Caki2 (cell line): ENCODE data around the gene CD86. TPM values are rescaled to one million over a fixed set of nuclear protein-coding genes. Genes with fewer than 3 reads are reported as not detected.
"Not testable (repeated sequence)": the region's sequence is repeated elsewhere in the genome, so short reads cannot be mapped to it uniquely, and the experiment has no call there.

Experiments
- DNase-seq: peaks from one replicate; pipeline ENCODE4 v3.0.0-alpha.2; 2015; ENCODE audit warnings: low read depth
- in situ Hi-C: cut with HindIII; loops from 2 replicates; pipeline ENCODE4 v1.10.0; 2016; ENCODE audit warnings: low sequenced_read_pairs, low pct_unique_long_range_greater_than_20kb, mixed read lengths
- total RNA-seq: library from RNA; depleted of rRNA; stranded (reverse); fragments of >200 nt; shearing (Covaris generic); gene quantifications from 2 replicates; pipeline ENCODE4 v1.2.3, GENCODE V29; 2014; ENCODE audit warnings: low replicate concordance

Gene CD86
- total RNA-seq, 1 experiment from 2014 or later, result not detected

- in situ Hi-C loops, DNase-seq: not testable (repeated sequence)
Measured at GRCh38 chr3:122047773-122048172, 7.4 kb upstream of the CD86 start.

- in situ Hi-C loops, result no loop called here
- no peak for DNase-seq
Measured at GRCh38 chr3:122052968-122053367, 2.2 kb upstream of the CD86 start.

- in situ Hi-C loops, result no loop called here
- DNase-seq, result no peak
Measured at GRCh38 chr3:122057671-122058070, 2.5 kb downstream of the CD86 start.

DNA sequence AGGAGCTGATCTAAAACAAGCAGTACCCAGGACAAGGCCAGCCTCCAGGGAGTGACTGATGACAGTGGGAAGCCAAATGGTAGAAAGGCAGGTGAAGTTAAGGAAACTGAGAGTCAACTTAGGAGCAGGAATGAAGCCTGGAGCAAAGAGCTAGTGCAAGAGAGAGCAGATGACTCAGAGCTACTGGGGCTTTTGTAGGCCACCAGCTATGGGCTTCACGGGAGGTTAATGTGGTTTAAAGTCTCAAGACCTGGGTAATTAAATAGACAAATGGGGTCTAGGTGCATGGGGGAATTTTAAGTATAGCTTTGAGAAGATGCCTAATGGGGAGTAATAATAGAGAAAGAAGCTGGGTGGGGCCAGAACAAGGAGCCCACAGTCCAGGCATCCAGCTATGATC lies 3.1 kb downstream of the CD86 start:
- in situ Hi-C loops, result no loop called here
- no peak for DNase-seq

DNA sequence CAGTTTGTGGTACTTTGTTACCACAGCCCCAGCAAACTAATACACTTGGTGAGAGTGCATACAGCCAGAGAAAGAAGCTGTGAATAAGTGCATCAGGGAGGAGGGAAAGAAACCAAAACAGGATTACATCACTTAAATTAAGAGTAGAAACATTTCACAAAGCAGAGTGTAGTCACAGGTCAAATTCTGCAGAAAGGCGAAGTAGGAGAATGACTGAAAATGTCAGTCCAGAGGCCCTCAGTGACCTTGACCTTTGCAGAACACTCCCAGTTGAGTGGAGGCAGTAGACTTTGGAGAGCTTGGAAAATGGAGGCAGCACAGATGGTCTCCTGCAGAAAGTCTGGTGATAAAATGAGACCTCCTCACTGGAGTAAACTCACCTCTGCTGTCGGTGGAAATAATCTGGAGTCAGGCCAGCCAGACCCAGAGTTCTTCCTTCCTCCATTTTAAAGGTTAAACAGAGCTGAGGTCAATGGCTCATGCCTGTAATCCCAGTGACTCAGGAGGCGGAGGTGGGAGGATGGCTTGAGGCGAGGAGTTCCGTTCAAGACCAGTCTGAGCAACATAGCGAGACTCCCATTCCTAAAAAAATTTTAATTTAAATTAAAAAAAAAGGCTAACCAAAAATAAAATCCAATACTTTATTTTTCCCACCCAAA lies 5.0 kb downstream of the CD86 start:
- in situ Hi-C loops, result no loop called here
- no peak for DNase-seq

DNA sequence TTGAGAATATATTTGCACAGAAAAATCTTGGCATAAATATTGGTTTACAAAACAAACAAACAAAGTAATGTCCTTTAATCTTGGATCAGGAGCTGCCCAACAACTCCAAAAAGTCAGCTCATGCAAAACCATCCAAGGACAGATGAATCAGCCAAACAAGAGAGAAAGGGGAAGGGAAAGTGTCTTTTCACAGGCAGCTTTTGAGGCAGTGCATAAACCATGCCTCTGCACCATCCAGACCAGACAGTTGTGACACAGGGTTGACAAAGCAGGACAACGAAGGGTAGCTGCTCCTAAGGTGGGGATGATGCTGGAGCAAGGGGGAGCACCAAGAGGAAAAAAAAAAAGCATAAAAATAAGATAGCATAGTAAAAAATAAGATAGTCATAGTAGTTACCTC lies 8.7 kb downstream of the CD86 start:
- no peak for DNase-seq
- in situ Hi-C loops, result no loop called here

- no peak for DNase-seq
- in situ Hi-C loops, result no loop called here
Measured at GRCh38 chr3:122064326-122064725, 9.2 kb downstream of the CD86 start.

GRCh38 chr3:122066331-122067213 lies 11.4 kb downstream of the CD86 start:
- in situ Hi-C loops, result no loop called here
- no peak for DNase-seq

DNA sequence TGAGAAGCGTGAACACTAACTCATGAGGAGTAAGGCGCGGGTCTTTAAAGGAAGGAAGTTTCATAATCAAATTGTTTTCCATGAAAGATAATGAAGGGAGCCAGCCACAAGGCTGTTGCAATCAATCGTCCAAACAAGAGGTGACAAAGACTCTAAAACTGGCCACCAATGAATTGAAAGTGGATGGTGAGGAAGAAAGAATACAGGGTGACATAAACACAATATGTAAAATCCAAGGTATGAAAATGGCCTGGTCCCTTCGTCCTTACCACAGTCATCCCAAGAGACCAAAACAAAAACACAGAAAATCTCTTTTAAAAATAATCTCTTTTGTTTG lies 12.0 kb downstream of the CD86 start:
- in situ Hi-C loops, result no loop called here
- no peak for DNase-seq

DNA sequence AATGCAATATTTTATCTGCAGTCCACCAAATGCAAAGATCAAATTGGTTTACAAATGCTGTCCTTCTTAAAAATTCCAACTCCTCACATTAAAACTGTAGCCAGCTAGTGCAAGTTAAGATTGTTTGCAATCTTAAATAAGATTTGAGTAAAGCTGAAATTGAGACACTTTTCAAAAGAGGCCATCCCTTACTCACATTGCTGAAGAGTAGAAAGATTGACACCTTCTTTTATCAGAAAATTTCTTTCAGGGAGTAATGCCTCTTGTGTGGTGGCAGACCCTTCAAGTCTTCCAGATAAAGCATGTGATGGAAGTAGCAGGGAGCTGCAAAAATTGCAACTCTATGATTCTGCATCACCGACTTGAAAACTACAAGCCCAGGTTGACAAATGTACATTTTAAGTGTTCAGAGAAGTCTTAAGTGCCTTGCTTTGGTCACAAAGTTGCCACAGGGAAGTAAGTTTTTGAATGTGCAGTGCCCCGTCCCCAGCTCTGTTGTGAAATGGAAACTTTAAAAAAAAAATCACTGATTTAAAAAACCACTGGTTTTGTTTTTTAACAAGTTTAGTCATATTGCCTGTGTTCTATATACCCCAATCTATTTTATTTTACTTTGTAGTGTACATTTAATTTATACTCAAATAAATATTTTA lies 12.6 kb downstream of the CD86 start:
- DNase-seq, result no peak
- in situ Hi-C loops, result no loop called here

DNA sequence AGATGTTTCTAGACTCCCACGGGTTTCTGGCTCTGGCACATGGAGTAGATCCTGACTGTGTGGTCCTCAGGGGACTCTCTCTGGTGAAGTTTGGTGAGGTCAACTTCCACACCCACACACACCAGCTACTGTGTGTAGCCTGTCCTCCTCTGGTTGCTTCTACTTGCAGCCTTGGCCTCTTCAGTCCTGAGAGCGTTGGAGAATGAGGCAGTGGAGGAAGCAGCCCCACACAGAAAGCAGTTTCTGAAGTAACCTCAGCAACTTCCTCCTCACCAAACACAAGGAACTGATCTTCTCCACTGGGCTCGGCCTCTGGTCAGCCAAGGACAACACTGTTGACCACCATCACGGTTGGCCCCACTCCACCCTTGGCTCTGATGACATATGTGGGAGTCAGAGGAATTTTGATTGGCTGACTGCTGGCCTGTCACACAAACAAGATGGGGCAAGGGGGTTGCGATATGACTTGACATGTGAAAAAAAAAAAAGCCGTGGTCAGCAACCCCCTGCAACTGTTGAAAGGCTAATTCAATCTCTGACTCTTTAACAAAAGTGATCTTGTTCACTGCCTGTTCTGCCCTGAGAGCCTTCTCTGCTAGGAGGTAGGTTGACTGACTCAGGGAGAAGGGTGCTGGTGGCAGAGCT lies 19.6 kb downstream of the CD86 start:
- in situ Hi-C loops, result no loop called here
- DNase-seq, result no peak

GRCh38 chr3:122076491-122077292 lies 21.5 kb downstream of the CD86 start:
- in situ Hi-C loops, result no loop called here
- no peak for DNase-seq

DNA sequence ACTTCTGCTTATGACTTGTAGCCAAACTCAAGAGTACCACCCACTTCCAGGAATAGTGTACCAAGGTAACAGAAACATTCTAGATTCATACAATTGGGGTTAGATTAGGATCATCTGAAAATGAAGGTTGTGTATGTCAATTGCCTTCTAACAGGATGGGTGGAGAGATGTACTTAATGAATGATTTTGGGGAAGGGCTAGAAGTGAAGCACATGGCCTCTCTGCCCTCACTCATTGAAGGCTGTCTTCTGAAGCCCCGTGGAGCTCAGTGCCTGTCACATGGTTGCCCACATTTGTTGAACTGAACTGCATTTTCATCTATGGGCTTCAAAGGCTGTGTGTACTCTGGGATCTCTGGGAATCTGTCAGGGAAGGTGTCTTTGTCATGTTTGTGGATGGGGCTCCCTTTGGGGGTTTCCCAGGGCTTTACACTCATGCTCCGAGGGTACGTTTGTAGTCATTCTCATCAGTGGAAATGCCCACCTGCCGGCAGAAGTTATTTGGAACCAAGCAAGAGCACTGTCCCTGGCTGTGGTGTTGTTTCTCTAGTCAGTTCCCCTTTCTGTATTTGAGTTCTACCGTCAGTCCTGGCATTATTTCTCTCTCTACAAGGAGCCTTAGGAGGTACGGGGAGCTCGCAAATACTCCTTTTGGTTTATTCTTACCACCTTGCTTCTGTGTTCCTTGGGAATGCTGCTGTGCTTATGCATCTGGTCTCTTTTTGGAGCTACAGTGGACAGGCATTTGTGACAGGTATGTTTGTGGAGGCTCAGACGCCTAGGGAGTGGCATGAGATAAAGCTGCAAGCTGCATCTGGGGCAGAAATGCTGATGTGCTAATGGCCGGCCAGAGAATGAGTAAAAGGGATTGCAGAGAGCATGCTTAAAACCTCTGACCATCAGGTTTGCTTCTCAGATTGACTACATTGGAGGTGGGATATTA lies 22.4 kb downstream of the CD86 start:
- in situ Hi-C loops, result no loop called here
- DNase-seq, result no peak

DNA sequence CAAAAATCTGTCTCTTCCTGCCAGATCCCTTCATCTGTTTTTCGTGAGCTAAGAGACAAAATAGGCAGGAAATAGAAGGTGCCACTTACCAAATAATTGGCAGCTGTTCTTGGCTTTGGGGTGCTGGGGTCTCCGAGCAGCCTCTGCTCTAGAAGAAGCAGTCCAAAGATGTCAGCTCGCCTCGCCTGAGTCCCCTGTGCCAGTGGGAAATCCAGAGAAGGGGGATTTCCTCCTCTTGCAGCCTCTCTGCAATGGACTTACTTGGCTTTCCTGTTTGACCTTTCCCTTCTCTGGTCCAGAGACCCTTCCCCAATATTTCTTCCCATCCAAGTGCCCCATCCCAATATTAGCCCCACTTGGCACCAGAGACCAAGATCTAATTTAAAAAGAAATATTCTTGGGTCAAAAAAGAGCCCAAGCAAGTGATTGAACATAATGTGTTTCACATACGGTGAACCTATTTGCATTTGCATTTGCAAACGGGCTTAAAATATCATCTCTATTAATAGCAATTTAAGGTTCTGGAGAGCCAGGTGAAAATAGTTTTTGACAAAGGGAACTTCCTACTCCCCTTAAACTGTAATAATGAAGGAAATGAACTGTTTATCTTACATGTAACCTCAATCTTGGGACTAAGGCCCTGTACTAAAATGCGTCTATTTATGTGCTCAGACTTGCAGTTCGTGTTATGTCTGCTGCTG lies 23.2 kb downstream of the CD86 start:
- no peak for DNase-seq
- in situ Hi-C loops, result no loop called here

DNA sequence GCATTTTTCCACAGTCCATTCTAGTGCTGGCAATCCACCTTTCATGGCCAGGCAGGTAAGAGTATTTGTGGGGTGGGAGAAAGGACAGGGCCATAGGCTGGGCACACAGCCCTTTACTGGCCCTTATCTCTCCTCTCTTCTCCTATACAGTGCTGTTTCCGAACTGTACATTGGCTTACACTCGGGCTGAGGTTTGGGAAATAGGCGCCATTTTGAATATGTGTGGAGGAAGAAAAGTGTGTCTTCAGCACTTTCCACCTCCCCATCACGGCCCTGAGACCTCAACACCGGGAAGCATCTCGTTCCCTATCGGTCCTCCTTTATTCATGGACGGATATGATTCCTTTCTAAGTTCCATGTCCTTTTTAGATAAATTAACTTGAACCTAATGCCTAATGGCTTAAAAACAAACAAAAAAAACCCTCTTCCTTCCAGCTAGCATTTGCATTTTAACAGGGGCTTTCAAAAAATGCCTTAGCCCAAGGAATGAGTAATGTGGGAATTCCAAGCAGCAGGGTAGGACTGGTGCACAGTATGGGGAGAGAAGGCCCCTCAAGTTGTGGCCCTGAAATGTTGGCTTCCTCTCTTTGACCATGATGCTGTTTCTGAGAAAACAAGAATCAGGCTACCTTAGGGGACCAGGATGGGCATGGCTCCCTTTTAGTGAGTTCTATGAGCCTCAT lies 24.5 kb downstream of the CD86 start:
- DNase-seq, result no peak
- in situ Hi-C loops, result no loop called here

DNA sequence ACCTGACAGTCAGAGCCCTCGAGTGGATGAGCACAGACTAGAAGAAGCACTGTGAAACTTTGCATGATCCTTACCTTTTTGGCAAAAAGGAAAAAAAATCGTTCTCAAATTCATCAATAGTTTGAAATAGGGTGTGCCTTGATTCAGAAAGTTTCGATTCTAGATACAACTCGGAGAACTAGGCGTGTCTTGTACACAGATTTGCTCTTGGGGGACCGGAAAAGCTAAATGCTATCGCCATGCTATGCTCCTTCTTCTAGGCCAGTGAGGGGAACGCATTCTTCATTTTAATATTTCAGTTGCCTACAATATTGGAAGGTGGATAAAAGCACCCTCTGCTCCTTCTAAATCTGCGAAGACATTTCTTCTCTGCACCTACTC lies 25.0 kb downstream of the CD86 start:
- in situ Hi-C loops, result no loop called here

More for the DNA sequence above, 25.0 kb downstream of the CD86 start:
- no peak for DNase-seq
